HEK293 (cell line): ENCODE results near the gene CASP6.

Experiments used
- CTCF ChIP-seq: fragments of 450-650 bp; formaldehyde crosslinking; IDR thresholded peaks from 2 replicates; pipeline ENCODE4 v1.5.1; 2016; ENCODE audit warnings: missing biosample characterization, missing genetic modification characterization
- ZNF114 ChIP-seq: fragments of 450-650 bp; formaldehyde crosslinking; IDR thresholded peaks from 2 replicates; pipeline ENCODE4 v1.5.0; 2017; ENCODE audit warnings: missing biosample characterization, missing genetic modification characterization
- ZNF23 ChIP-seq: fragments of 450-650 bp; formaldehyde crosslinking; IDR thresholded peaks from 2 replicates; pipeline ENCODE4 v1.5.1; 2016; ENCODE audit warnings: missing biosample characterization, missing genetic modification characterization, borderline replicate concordance
- ZNF629 ChIP-seq: fragments of 450-650 bp; formaldehyde crosslinking; IDR thresholded peaks from 2 replicates; pipeline ENCODE4 v1.5.1; 2017; ENCODE audit warnings: missing biosample characterization, missing genetic modification characterization

GRCh38 chr4:109721033-109721432 is 17.8 kb upstream of the CASP6 start:
- TF ChIP-seq CTCF: no peak
- no peak for TF ChIP-seq ZNF114 (tag by site-specific recombination)
- no peak for TF ChIP-seq ZNF23
- no peak for TF ChIP-seq ZNF629 (tag by site-specific recombination)
